Mammary epithelial cell (primary cell): ENCODE measurements around the gene CPXCR1.

Experiments
- CTCF ChIP-seq, 2 donors: IDR thresholded peaks in 1 of 2; conservative IDR thresholded peaks in 1 of 2; 2 replicates each; pipeline ENCODE4 v1.5.1; 2011 to 2012; ENCODE audit warnings: inconsistent platforms in 2 of 2, low read length in 2 of 2, mild to moderate bottlenecking in 2 of 2, control low read depth in 1 of 2, low read depth in 1 of 2; ENCODE audit not compliant: insufficient read depth in 1 of 2; ENCODE audit errors: extremely low read depth in 1 of 2
- EZH2 ChIP-seq: IDR thresholded peaks from 2 replicates; pipeline ENCODE4 v1.6.1; 2012; ENCODE audit warnings: low read length, inconsistent platforms, borderline replicate concordance

GRCh38 chrX:88735835-88736234 lies 11.2 kb upstream of the CPXCR1 start:
- TF ChIP-seq CTCF (conservative IDR thresholded peaks at IDR 0.05 in 1 of 2, IDR thresholded peaks at IDR 0.05 in 1 of 2; ENCODE audit: extremely low read depth in 1 of 2, insufficient read depth in 1 of 2, low read depth in 1 of 2, low read length in 2 of 2) (no peak), EZH2 (no peak)
